WI38 (cell line): ENCODE measurements around the gene ADORA3.

Source experiments
- H3K4me3 ChIP-seq: 2 replicates; pipeline ENCODE4 v1.5.1; 2011; ENCODE audit warnings: low read depth, mild to moderate bottlenecking, control low read depth, low read length
- TF ChIP-seq, protein P1 (sequence below): IDR thresholded peaks from 2 replicates; pipeline ENCODE4 v1.5.1; 2012; ENCODE audit warnings: low read depth, mild to moderate bottlenecking, control low read depth, low read length

ADORA3 gene

DNA sequence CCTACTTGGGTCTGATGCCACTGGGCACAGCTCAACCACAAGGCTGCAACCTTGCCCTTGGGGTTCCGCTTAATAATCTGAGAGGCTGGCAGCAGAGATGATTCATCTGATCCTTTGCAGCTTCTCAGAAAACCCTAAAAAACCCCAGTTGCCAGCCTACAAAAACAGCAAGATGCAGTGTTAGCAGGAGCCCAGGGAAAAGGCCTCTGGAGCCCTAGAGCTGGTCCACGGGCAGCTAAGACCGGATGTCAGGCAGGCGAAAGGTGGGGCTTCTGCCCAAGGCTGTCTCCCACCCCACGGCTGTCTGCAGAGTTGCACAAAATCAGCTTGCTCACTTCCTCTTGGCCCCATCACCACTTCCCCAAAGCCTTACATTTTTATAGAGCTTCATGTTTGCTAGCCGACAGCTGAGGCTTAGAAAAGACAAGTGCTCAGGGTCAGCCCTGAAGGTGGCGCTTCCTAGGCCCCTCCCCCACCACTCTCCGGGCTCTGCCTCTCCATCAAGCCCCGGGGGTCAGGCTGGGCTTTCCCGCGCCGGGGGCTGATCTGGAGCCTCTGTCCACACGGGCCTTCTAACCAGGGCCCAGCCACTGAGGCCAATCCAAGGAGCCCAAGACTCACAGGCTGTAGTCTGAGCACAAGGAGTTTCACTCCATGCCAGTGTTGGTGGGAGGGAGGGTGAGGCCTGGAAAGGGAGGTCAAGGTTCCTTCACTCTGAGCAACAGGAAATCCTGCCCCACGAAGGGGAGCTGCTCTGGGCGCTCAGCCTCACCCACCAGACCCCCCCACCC lies 4.2 kb upstream of the ADORA3 start:
- TF ChIP-seq, protein P1, sequence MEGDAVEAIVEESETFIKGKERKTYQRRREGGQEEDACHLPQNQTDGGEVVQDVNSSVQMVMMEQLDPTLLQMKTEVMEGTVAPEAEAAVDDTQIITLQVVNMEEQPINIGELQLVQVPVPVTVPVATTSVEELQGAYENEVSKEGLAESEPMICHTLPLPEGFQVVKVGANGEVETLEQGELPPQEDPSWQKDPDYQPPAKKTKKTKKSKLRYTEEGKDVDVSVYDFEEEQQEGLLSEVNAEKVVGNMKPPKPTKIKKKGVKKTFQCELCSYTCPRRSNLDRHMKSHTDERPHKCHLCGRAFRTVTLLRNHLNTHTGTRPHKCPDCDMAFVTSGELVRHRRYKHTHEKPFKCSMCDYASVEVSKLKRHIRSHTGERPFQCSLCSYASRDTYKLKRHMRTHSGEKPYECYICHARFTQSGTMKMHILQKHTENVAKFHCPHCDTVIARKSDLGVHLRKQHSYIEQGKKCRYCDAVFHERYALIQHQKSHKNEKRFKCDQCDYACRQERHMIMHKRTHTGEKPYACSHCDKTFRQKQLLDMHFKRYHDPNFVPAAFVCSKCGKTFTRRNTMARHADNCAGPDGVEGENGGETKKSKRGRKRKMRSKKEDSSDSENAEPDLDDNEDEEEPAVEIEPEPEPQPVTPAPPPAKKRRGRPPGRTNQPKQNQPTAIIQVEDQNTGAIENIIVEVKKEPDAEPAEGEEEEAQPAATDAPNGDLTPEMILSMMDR, result no peak
- H3K4me3 ChIP-seq, result peak overlapping the region; percentile 3

- H3K4me3 ChIP-seq, result no peak overlapping the region
Observed at GRCh38 chr1:111506561-111506960, 3.1 kb upstream of the ADORA3 start.

DNA sequence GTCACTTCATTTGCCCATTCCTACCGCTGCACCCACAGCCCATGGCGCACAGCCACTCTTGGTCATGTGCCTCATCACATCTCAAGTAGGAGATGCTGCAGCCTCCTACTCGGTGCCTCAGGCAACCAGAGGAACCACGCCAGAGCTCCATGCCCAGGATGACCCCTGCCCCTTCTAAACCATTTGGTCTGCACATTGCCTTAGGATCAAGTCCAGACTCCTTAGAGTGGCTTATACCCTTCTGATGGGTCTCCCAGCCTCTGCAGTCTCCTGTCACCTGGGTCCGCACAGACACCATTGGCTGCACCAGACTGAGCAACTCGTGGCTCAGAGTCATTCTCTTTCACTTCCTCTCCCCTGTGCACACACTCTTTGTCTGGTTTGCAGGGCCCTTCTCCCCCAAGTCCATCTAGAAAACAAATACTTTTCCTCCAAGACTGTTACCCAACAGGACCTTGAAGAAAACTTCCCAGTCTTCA lies 2.2 kb upstream of the ADORA3 start:
- H3K4me3 ChIP-seq, result no peak overlapping the region
- TF ChIP-seq, protein P1, result no peak

More at GRCh38 chr1:111506561-111506960, 3.1 kb upstream of the ADORA3 start:
- TF ChIP-seq, protein P1, result no peak

GRCh38 chr1:111504097-111504496 lies 664 bp upstream of the ADORA3 start:
- TF ChIP-seq, protein P1, result no peak
- H3K4me3 ChIP-seq, result no peak overlapping the region

DNA sequence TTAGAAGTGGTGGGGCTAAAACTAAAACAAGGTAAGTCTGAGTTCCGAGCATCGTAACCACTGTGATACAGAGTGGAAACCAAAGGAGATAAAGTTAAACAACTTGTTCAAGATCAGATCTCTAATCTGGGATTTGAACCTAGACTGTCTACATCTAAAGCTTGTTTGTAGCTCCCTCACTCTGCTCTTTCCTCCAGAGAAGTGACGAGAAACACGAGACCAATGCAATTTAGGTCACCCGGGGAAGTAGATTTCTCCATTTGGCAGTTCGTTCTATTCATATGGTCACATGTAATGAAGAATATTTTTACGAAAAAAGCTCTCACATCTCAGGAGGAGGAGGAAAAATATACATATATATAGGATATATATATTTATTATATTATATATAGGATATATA lies 1.8 kb downstream of the ADORA3 start:
- TF ChIP-seq, protein P1, result no peak
- H3K4me3 ChIP-seq, result no peak overlapping the region

- TF ChIP-seq, protein P1, result no peak
- no peak overlapping the region for H3K4me3 ChIP-seq
Observed at GRCh38 chr1:111499026-111499785, 4.2 kb downstream of the ADORA3 start.

- TF ChIP-seq, protein P1, result no peak
- no peak overlapping the region for H3K4me3 ChIP-seq
Observed at GRCh38 chr1:111497592-111497991, 5.8 kb downstream of the ADORA3 start.
